ENCODE data around the gene CADPS2. TPM values are rescaled to one million over a fixed set of nuclear protein-coding genes. Genes with fewer than 3 reads are reported as not detected.

Gene CADPS2
- total and polyA plus RNA-seq, 7 donors: 1.5 to 3.6 (median 2.1) TPM

GRCh38 chr7:122673951-122674350 lies 212.3 kb downstream of the CADPS2 start:
- TF ChIP-seq CTCF (IDR thresholded peaks at IDR 0.05): no peak
- H3K27me3 ChIP-seq (ENCODE audit: insufficient read depth in 3 of 3, low read length in 2 of 3): no peaks in the 10 kb centered on the region
- no peak overlapping the region for H3K27ac ChIP-seq
- no peaks in the 10 kb centered on the region for H3K36me3 ChIP-seq (ENCODE audit: insufficient read depth in 1 of 2, low read depth in 1 of 2)
- no peak overlapping the region for H3K4me3 ChIP-seq
- ATAC-seq (no peak), DNase-seq (no peak)
- no peaks in the 10 kb centered on the region for H3K4me1 ChIP-seq
- 91 to 98% (median 94%) methylated on average over 19 to 21 of the region's 21 CpGs for WGBS, 3 donors
- intact Hi-C loops (cut with DNase I): no loop called here
- no peaks in the 10 kb centered on the region for H3K9me3 ChIP-seq

- H3K27ac ChIP-seq: no peak overlapping the region
- no peaks in the 10 kb centered on the region for H3K36me3 ChIP-seq (ENCODE audit: insufficient read depth in 1 of 2, low read depth in 1 of 2)
- intact Hi-C loops (cut with DNase I): no loop called here
- DNase-seq: no peak
- H3K4me3 ChIP-seq: no peak overlapping the region
- H3K4me1 ChIP-seq: no peaks in the 10 kb centered on the region
- WGBS, 3 donors: 88 to 91% (median 89%) methylated on average over 8 of the region's 8 CpGs
- no peak for TF ChIP-seq CTCF (IDR thresholded peaks at IDR 0.05)
- H3K9me3 ChIP-seq: no peaks in the 10 kb centered on the region
- ATAC-seq: no peak
- H3K27me3 ChIP-seq (ENCODE audit: insufficient read depth in 3 of 3, low read length in 2 of 3): no peaks in the 10 kb centered on the region
Observed at GRCh38 chr7:122672536-122672935, 213.7 kb downstream of the CADPS2 start.

GRCh38 chr7:122663733-122664132 lies 222.5 kb downstream of the CADPS2 start:
- no peak for DNase-seq
- H3K9me3 ChIP-seq: no peaks in the 10 kb centered on the region
- TF ChIP-seq CTCF (IDR thresholded peaks at IDR 0.05): no peak
- intact Hi-C loops (cut with DNase I): no loop called here
- H3K27me3 ChIP-seq (ENCODE audit: insufficient read depth in 3 of 3, low read length in 2 of 3): no peaks in the 10 kb centered on the region
- H3K36me3 ChIP-seq (ENCODE audit: insufficient read depth in 1 of 2, low read depth in 1 of 2): no peaks in the 10 kb centered on the region
- 30 to 65% (median 41%) methylated on average over 2 of the region's 2 CpGs for WGBS, 3 donors
- no peak overlapping the region for H3K4me3 ChIP-seq
- no peaks in the 10 kb centered on the region for H3K4me1 ChIP-seq
- H3K27ac ChIP-seq: no peak overlapping the region
- no peak for ATAC-seq

- Histone ChIP-seq H3K36me3 (ENCODE audit: insufficient read depth in 1 of 2, low read depth in 1 of 2) (no peaks in the 10 kb centered on the region), H3K9me3 (no peaks in the 10 kb centered on the region), H3K4me1 (no peaks in the 10 kb centered on the region), H3K4me3 (no peak overlapping the region), H3K27me3 (ENCODE audit: insufficient read depth in 3 of 3, low read length in 2 of 3) (no peaks in the 10 kb centered on the region), H3K27ac (no peak overlapping the region)
- 79 to 90% (median 84%) methylated on average over 2 of the region's 2 CpGs for WGBS, 3 donors
- intact Hi-C loops (cut with DNase I): no loop called here
- TF ChIP-seq CTCF (IDR thresholded peaks at IDR 0.05): no peak
- DNase-seq: no peak
- ATAC-seq: no peak
Observed at GRCh38 chr7:122658856-122659255, 227.4 kb downstream of the CADPS2 start.

- H3K4me3 ChIP-seq: no peak overlapping the region
- DNase-seq (no peak), ATAC-seq (no peak)
- H3K27me3 ChIP-seq (ENCODE audit: insufficient read depth in 3 of 3, low read length in 2 of 3): no peaks in the 10 kb centered on the region
- TF ChIP-seq CTCF (IDR thresholded peaks at IDR 0.05): no peak
- no peaks in the 10 kb centered on the region for H3K36me3 ChIP-seq (ENCODE audit: insufficient read depth in 1 of 2, low read depth in 1 of 2)
- H3K27ac ChIP-seq: no peak overlapping the region
- intact Hi-C loops (cut with DNase I): no loop called here
- no peaks in the 10 kb centered on the region for H3K4me1 ChIP-seq
- WGBS, 3 donors: 84 to 95% (median 88%) methylated on average over 5 of the region's 5 CpGs
- no peaks in the 10 kb centered on the region for H3K9me3 ChIP-seq
Observed at GRCh38 chr7:122653685-122654084, 232.6 kb downstream of the CADPS2 start.

All from psoas muscle (tissue), 8 donors.